ENCODE results near the gene MAGEA2.
"Not testable (repeated sequence)": the region's sequence is repeated elsewhere in the genome, so short reads cannot be mapped to it uniquely, and the experiment has no call there.

MAGEA2 gene

DNA sequence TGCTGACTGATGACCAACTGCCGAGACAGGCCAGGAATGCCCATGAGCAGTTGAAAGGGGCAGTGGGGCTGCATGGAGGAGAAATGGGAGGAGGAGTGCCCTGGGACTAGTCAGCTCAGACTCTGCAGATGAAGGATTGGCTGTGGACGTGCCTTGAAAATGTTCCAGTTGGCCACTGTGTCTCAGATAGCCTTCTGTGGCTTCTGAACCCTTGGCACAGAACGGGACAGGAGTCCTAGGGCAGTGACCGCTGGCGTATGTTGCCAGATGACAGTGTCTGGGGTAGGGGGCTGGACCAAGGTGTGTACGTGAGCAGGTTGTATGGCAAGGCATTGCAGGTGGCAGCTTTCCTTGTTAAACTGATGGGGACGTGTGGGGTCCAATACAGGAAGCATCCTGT lies 47.1 kb downstream of the MAGEA2 start:
- DNase-seq, result not testable (repeated sequence)

DNA sequence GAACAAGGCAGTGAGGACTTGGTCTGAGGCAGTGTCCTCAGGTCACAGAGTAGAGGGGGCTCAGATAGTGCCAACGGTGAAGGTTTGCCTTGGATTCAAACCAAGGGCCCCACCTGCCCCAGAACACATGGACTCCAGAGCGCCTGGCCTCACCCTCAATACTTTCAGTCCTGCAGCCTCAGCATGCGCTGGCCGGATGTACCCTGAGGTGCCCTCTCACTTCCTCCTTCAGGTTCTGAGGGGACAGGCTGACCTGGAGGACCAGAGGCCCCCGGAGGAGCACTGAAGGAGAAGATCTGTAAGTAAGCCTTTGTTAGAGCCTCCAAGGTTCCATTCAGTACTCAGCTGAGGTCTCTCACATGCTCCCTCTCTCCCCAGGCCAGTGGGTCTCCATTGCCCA lies 53.3 kb downstream of the MAGEA2 start:
- not testable (repeated sequence) for DNase-seq
